ENCODE results near the gene STIL.
"Not testable (repeated sequence)": the region's sequence is repeated elsewhere in the genome, so short reads cannot be mapped to it uniquely, and the experiment has no call there.

Gene STIL

DNA sequence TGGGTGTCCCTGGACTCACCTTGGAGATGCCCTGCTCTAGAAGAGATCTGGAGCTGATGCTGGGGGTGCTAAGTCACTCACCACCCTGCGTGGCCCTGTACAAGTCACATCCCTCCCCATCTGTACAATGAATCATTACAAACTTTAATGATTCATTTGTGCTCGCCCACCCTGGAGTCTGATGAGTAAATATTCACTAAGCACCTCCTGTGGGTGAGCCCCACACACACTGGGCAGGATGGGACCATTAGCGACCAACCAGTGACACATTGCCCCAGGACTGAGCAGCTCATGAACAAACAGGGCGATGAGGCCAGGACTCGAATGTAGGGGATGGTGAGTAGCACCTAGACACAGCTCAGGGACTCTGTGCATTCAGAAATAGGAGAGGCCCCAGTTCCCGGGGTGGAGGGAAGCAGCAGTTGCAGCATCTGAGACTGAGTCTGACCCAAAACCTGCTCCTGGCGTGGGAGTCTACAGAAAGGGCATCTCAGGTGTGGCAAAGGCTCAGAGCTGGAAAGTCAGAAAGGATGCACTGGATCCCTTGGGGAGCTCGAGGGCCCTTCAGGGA lies 106.1 kb downstream of the STIL start:
- Histone ChIP-seq H3K27ac (ENCODE audit: low read length) (no peak overlapping the region), H3K4me3 (ENCODE audit: low read depth in 1 of 2, low read length in 2 of 2) (no peak overlapping the region), H3K9ac (ENCODE audit: low read depth, low read length) (no peak overlapping the region), H3K36me3 (ENCODE audit: insufficient read depth, low read length) (no peaks in the 10 kb centered on the region), H2AFZ (ENCODE audit: low read depth, low read length) (no peak overlapping the region), H4K20me1 (ENCODE audit: insufficient read depth, low read length) (no peaks in the 10 kb centered on the region), H3K27me3 (ENCODE audit: insufficient read depth, low read length, poor library complexity) (peaks cover 12% of the 10 kb centered on the region), H3K9me3 (ENCODE audit: insufficient read depth, low read length, severe bottlenecking) (no peaks in the 10 kb centered on the region), H3K4me2 (ENCODE audit: insufficient read depth, low read length) (no peak overlapping the region), H3K79me2 (ENCODE audit: insufficient read depth, low read length) (no peaks in the 10 kb centered on the region), H3K4me1 (ENCODE audit: insufficient read depth, low read length) (no peaks in the 10 kb centered on the region)
- DNase-seq (no peak), ATAC-seq (ENCODE audit: insufficient read depth, low read depth) (no peak)
- TF ChIP-seq, protein P1, sequence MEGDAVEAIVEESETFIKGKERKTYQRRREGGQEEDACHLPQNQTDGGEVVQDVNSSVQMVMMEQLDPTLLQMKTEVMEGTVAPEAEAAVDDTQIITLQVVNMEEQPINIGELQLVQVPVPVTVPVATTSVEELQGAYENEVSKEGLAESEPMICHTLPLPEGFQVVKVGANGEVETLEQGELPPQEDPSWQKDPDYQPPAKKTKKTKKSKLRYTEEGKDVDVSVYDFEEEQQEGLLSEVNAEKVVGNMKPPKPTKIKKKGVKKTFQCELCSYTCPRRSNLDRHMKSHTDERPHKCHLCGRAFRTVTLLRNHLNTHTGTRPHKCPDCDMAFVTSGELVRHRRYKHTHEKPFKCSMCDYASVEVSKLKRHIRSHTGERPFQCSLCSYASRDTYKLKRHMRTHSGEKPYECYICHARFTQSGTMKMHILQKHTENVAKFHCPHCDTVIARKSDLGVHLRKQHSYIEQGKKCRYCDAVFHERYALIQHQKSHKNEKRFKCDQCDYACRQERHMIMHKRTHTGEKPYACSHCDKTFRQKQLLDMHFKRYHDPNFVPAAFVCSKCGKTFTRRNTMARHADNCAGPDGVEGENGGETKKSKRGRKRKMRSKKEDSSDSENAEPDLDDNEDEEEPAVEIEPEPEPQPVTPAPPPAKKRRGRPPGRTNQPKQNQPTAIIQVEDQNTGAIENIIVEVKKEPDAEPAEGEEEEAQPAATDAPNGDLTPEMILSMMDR (IDR thresholded peaks at IDR 0.05; ENCODE audit: borderline replicate concordance, extremely low read depth, low read length, poor library complexity, severe bottlenecking), result no peak
- TF ChIP-seq EZH2 (IDR thresholded peaks at IDR 0.05; ENCODE audit: borderline replicate concordance, low read depth, low read length, severe bottlenecking), result no peak

DNA sequence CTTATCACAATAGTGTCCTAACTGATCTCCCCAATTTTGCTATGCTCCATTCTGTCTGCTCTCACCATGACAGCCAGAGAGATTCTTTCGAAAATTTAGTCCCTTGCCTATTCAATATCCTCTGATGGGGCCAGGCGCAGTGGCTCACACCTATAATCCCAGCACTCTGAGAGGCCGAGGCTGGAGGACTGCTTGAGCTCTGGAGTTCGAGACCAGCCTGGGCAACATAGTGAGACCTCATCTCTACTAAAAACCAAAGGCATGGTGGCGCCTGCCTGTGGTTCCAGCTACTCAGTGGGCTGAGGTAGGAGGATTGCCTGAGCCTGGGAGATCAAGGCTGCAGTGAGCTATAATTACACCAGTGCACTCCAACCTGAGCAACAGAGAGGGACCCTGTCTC lies 108.0 kb downstream of the STIL start:
- Histone ChIP-seq H3K36me3 (ENCODE audit: insufficient read depth, low read length) (no peaks in the 10 kb centered on the region), H3K9me3 (ENCODE audit: insufficient read depth, low read length, severe bottlenecking) (no peaks in the 10 kb centered on the region), H3K79me2 (ENCODE audit: insufficient read depth, low read length) (no peaks in the 10 kb centered on the region), H3K4me1 (ENCODE audit: insufficient read depth, low read length) (no peaks in the 10 kb centered on the region), H4K20me1 (ENCODE audit: insufficient read depth, low read length) (no peaks in the 10 kb centered on the region), H2AFZ (ENCODE audit: low read depth, low read length) (no peak overlapping the region), H3K4me3 (ENCODE audit: low read depth in 1 of 2, low read length in 2 of 2) (no peak overlapping the region), H3K9ac (ENCODE audit: low read depth, low read length) (no peak overlapping the region), H3K27ac (ENCODE audit: low read length) (no peak overlapping the region), H3K27me3 (ENCODE audit: insufficient read depth, low read length, poor library complexity) (peaks cover 12% of the 10 kb centered on the region), H3K4me2 (ENCODE audit: insufficient read depth, low read length) (no peak overlapping the region)
- DNase-seq, result no peak
- TF ChIP-seq EZH2 (IDR thresholded peaks at IDR 0.05; ENCODE audit: borderline replicate concordance, low read depth, low read length, severe bottlenecking), result no peak
- TF ChIP-seq, protein P1 (IDR thresholded peaks at IDR 0.05; ENCODE audit: borderline replicate concordance, extremely low read depth, low read length, poor library complexity, severe bottlenecking), result no peak
- no peak for ATAC-seq (ENCODE audit: insufficient read depth, low read depth)

- H3K4me2 ChIP-seq (ENCODE audit: insufficient read depth, low read length); H3K9ac ChIP-seq (ENCODE audit: low read depth, low read length); H3K79me2 ChIP-seq (ENCODE audit: insufficient read depth, low read length); H3K27ac ChIP-seq (ENCODE audit: low read length); H3K4me1 ChIP-seq (ENCODE audit: insufficient read depth, low read length); DNase-seq; ATAC-seq (ENCODE audit: insufficient read depth, low read depth); H3K9me3 ChIP-seq (ENCODE audit: insufficient read depth, low read length, severe bottlenecking); H3K27me3 ChIP-seq (ENCODE audit: insufficient read depth, low read length, poor library complexity); H2AFZ ChIP-seq (ENCODE audit: low read depth, low read length); H3K4me3 ChIP-seq (ENCODE audit: low read depth in 1 of 2, low read length in 2 of 2); H4K20me1 ChIP-seq (ENCODE audit: insufficient read depth, low read length); H3K36me3 ChIP-seq (ENCODE audit: insufficient read depth, low read length): not testable (repeated sequence)
Observed at GRCh38 chr1:47203504-47203903, 110.4 kb downstream of the STIL start.

- H3K27ac ChIP-seq (ENCODE audit: low read length), result no peak overlapping the region
- no peak for DNase-seq
- H2AFZ ChIP-seq (ENCODE audit: low read depth, low read length), result no peak overlapping the region
- ATAC-seq (ENCODE audit: insufficient read depth, low read depth), result no peak
- no peaks in the 10 kb centered on the region for H3K36me3 ChIP-seq (ENCODE audit: insufficient read depth, low read length)
- H3K9ac ChIP-seq (ENCODE audit: low read depth, low read length), result no peak overlapping the region
- no peaks in the 10 kb centered on the region for H3K4me1 ChIP-seq (ENCODE audit: insufficient read depth, low read length)
- no peaks in the 10 kb centered on the region for H4K20me1 ChIP-seq (ENCODE audit: insufficient read depth, low read length)
- H3K4me2 ChIP-seq (ENCODE audit: insufficient read depth, low read length), result no peak overlapping the region
- no peaks in the 10 kb centered on the region for H3K79me2 ChIP-seq (ENCODE audit: insufficient read depth, low read length)
- H3K27me3 ChIP-seq (ENCODE audit: insufficient read depth, low read length, poor library complexity), result peaks cover 13% of the 10 kb centered on the region
- TF ChIP-seq EZH2 (IDR thresholded peaks at IDR 0.05; ENCODE audit: borderline replicate concordance, low read depth, low read length, severe bottlenecking), result no peak
- TF ChIP-seq, protein P1 (IDR thresholded peaks at IDR 0.05; ENCODE audit: borderline replicate concordance, extremely low read depth, low read length, poor library complexity, severe bottlenecking), result no peak
- H3K9me3 ChIP-seq (ENCODE audit: insufficient read depth, low read length, severe bottlenecking), result no peaks in the 10 kb centered on the region
- no peak overlapping the region for H3K4me3 ChIP-seq (ENCODE audit: low read depth in 1 of 2, low read length in 2 of 2)
Observed at GRCh38 chr1:47201179-47201578, 112.8 kb downstream of the STIL start.

All from DND-41 (cell line).